ENCODE results near the gene DCUN1D3.
A peak's percentile ranks its signal among the peaks of the same experiment; 100 is the strongest.
"Not testable (repeated sequence)": the region's sequence is repeated elsewhere in the genome, so short reads cannot be mapped to it uniquely, and the experiment has no call there.

Gene DCUN1D3

DNA sequence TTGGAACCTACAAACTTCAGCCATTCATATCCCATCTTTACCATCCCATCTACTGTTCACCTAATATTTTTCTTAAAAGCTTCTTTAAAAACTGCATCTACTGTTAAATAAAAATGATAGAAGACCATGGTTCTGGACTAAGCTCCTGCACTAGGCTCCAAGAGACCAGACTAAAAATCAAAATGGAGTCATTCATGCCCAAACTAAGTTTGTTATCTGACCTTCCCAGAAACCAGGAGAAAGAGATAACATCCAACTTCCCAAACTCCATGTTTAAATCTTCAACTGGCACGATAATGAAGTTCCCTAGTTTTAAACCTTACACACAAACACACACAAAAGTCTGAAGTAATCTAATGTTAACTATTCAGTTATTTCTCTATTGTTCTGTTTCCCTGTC, 13.8 kb downstream of the DCUN1D3 start:
- no peak for DNase-seq

DNA sequence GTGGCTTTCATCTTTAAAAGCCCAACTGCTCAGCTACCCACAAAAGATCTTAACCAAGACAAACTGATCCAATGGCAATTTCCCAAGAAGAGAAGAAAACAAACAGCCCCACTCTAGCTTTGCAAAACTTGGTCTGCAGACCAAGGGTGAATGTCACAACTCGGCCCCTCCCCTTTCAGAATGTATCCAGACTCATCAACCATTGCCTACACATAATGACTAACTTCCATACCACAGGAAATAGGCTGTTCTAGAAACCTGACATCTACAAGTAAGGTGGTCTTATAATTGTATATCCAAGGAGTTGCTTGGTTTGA, 16.0 kb downstream of the DCUN1D3 start:
- DNase-seq, result no peak

DNA sequence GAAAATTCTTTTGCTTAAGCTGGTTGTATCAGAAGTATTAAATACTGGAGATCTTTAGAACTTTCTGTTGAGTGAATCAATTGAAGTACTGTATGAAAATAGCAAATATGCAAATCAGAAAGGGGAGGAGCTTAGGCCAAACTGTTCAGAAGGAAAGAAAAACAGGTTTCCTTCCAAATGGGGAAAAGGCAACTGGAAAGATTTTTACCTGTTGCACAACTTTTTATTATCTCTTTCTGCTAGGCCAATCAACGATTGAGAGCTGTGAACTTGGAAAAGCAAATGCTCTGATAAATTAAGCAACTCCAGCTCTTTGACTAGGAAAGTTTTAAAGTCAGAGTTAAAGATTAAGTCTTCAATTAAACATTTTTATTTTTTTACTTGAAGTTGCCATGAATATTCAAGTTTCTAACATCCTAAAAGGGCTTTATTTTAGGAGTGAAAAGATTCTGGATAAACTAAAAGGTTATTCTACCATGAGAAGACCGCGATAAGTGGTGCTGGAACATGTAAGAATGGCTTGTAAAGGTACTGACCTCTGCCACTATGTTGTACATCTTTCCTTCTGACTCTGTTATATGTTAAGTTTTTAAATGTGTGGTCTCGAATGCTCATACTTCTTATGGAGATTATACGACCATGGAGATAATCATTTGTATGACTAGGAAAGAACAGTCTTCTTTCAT, 16.5 kb downstream of the DCUN1D3 start:
- no peak for DNase-seq

DNA sequence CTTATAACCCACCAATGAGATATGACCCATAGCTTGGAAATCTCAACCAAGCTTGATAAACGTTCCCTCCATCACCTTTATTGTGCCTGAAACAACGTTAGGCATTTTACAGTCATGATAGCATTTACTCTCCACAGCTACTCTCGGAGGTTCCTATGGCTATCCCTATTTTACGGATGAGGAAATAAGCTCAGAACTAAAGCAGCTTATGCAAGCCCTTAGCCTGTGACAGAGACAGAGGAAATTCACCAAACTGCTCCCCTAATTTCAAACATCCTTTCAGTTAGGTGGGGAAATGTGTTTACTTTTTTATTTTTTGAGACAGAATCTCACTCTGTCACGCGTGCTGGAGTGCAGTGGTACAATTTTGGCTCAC, 18.7 kb downstream of the DCUN1D3 start:
- DNase-seq, result peak; percentile 59

DNA sequence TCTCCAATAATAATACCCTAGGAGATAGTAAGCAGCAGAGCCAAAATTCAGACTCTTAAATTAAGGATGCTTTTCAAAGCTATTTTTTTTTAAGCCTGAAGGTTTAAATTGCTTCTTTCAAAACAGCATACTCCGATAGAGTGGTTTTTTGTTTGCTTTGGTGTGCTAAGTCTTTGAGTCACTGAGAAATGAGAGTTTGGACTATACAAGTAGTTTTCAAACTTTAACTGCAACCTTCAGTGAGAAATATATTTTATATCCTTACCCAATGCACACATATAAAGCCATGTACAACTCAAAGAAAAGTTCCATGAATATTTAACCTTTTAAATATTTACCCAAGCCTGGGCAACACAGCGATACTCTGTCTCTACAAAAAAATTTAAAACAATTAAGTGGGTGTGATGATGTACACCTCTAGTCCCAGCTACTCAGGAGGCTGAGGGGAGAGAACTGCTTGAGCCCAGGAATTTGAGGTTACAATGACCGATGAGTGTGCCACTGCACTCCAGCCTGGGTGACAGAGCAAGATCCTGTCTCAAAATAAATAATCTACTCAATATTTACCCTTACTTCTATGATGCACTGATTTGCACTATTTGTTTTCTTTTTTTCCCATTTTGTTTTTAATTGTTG, 19.2 kb downstream of the DCUN1D3 start:
- no peak for DNase-seq

DNA sequence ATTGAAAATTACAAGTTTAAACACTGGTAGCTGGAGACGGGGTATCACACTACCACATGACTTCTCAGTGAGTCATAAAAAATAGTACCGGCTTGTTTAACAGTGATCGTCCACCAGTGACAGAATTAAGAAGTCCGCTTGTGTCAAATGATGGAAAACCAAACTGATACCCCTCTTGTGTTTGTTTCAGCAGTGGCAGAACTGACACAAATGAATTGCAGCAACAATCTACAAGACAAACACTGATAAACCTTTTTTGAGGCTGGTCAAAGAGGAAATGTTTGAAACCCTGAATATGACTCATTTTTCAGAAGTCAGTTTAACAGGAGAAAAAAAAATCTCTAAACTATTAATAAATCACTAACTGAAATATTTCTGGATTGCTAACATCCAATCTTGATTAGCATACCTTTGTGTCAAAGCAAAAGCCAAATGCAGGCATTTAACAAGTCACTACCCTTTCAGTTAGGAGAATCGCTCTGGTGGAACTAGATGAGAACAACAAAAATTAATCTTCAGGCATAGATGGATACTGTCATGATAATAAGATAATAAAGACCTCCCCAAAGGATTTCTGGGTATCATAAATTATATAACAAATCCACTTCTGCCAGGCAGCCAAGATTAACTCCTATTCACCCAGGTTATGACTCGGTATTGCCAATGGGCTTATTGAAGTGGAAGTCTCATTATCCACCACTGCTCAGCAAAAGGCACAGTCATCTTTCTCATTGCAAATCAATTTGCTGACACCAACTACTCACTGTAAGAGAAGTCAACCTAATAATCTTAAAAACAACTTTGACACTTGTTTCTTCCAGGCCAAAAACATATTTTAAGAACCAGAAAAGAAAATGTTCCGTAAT, 20.8 kb downstream of the DCUN1D3 start:
- peak; percentile 36 for DNase-seq

DNA sequence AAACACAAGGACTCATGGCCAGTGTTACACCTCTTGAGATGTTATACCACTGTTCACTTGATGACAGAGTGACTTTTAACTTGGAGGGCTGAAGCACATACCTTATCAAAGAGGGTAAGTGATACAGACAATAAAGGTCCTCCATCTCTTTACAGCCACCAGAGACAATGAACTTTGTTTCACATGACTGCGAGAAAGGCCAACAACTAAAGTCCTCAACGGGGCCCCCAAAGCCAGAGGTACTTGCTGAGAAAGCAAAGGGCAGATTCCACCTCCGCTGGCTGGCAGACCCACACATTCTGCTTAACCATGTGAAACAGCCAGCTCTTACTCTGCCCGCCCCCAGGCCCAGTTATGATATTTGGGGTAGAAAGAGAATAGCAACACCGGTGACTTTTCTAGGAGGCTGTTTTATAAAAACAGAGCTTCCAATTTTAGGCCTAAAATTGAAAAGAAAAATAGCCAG, 21.4 kb downstream of the DCUN1D3 start:
- no peak for DNase-seq

DNA sequence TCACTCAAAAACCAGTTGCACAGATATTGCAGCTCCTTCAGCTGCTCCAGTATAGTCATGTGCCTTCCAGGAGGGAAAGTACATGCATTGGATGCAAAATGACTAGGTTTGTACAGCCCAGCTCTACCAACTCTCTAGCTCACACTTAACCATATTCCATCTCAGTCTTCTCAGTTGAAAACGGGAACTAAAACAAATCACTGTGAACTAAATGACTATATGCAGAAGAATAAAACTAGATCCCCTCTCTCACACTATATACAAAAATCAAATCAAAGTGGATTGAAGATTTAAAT, 24.9 kb downstream of the DCUN1D3 start:
- DNase-seq, result no peak

DNA sequence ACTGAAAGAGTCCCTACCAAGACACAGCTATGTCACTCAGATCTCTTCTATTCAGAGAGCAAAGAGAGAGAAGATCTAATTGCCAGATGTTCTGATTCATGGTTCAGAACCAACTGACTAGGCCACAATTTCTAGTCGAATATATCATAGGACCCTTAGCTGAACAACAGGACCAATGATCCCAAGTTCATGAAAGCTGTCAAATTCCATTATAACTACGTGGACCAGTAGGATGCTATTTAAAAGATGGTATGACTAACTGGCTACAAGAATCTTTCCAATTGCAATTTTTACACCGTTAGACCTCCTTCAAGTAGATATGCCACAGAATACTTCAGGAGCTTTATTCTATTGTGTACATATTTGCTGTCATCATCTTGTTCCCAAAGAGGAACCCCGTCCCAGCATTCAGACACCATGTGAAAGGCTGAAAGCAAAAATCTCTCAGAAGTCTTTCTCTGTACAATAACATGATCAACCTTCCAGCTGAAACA, 26.0 kb downstream of the DCUN1D3 start:
- no peak for DNase-seq

DNA sequence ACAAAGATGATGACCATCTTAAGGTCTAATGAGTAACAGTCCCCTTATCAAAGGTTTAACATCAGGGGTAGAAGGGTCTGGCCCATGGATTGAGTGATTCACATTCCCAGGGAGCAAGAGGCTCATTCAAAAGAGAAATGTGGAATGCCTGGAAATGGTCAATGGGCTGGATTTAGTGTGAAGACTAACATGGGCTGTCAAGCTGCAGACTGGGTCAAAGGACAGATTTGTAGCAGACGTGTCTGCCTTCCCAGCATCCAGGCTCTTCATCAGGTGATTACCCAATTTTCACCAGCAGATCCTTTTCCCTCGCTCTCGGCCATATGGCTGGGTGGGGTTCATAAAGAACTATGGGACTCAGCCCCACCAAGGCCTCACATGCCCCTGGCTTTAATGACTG, 26.8 kb downstream of the DCUN1D3 start:
- peak; percentile 80 for DNase-seq

DNA sequence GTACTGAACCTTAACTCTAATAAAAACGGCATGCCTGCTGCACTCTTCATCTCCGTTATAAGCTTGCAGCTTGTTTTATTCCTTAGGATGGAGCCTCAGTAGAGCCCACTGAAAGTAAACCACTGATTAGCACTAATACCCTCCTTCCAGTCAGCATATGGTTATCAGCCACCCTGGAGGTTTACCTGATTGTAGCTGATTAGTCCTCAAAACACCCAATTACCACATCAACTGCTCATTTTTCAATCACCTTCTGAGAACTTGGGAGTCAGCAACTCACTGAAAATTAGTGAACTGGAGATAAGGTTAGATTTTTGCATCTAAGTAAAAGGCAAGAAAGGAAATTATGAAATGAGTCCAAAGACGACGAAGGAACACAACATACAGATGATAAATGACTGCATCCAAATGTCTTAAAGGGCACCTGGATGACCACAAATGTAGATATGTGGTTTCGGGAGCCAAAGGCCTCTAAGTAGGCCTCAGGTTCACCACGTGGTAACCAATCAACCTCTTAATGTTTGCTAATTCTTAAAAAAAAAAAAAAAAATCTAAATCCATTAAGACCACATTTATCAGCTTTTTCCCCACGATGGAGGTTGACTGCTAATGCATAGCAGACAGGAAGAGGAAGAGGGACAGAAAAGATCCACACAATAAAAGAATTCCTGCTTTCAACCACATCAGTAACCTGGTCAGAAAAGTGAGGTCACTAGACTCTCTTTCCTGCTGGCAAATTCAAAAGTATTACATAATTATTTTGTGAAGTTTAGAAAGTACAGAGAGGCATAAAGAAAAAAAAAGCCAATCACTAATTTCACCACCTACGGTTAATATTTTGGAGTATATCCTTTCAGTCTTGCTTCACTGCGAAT, 28.0 kb downstream of the DCUN1D3 start:
- peak; percentile 76 for DNase-seq

DNA sequence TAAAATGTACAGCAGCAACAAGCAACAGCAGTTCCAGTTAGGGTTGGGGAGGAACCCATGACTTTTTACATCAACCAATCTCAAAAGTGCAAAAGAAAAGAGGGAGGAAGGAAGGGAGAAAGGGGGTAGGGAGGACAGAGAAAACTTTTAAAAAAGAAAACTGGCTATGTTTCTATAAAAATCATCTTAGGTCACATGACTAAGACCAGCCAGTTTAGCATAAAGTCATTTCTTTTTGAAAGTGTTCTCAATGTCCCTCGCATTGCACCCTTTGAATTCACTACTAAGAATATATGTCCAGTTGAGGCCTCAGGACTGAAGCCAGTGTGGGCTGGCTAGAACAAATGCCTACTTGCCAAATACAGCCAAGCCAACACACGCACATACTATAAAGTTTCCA, 28.9 kb downstream of the DCUN1D3 start:
- no peak for DNase-seq

DNA sequence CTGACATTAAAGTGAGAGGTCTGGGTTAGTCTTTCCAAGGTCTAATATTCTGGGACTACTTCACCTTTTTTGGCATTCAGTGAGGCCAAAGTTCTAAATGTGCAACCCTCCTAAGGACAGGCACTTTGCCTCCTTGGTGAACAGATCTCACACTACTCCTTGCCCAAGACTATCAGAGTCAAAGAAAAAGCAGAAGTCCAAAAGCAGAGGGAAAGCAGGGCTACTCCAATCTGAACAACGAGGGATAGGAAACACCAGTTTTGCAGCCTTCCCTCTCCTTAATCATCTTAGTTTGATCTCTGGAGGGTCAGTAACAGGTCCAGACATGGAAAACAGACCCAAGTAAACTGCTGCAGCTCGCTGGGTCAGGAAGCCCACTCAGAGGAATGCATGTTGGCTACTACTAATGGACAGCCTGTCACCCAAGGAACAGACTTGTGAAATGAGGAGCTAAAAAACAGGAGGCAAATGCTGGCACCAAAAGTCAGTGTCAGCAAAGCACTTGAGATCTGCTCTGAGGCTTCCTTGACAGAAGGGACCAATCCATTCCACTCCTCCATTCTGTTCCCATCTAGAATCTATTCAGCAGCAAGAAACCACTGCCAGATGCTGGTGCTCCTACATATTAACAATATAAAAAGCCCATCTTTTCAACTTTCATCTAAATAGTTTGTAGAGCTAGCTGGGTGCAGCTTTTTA, 29.9 kb downstream of the DCUN1D3 start:
- DNase-seq, result peak; percentile 33

DNA sequence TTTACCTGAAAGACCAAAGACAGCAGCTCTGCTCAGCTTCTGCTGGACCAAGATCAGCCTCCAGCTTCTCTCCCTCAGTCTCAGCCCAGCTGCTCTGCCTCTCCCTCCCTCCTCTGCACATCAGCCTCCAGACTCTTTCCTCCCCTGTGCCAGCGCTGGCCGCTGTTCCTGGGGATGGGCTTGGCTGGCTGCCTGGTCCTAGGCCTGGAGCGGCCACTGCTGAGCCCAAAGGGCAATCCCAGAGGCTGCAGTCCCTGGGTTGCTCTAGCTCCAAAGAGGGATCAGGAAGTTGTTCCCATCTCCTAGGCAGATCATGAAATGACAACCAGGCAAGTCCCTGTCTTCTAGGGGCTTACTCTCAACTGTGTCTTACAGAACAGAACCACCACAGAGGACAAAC, 31.3 kb downstream of the DCUN1D3 start:
- DNase-seq, result peak; percentile 64

DNA sequence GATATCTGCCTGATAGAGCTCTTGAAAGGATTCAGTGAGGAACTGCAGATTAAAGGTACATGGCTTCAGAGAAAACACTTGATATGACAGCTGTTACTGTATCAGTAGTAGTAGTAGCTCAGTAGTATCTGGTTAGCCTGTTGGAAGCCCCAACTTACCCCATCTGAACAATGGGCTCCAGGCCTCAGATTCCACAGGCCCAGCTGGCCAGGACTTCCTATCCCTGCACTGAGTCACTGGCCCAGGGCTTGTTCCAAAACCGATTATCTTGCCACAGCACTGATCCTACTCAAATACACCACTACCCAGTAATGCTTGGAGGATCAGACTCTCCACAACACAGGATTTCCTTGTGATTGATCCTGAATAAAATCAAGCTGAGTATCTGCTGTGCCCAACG, 32.6 kb downstream of the DCUN1D3 start:
- DNase-seq, result peak; percentile 90

DNA sequence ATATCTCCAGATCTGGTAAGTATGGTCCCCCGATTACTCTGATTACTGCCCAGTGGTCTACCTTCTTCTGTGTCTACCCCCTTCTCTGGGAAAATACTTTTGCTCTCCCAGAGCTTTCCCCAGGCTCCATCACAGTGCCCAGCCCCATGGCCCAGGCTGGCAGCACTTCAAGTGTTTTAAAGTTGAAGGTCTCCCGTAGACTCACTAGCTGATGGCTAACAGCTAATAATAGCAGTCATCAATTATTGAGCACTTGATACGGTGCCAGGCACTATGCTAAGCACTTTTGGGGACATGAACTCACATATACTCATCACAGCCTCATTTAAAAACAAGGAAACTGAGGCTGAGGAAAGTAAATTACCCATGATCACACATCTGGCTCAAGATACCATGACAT, 33.4 kb downstream of the DCUN1D3 start:
- DNase-seq, result peak; percentile 76

DNA sequence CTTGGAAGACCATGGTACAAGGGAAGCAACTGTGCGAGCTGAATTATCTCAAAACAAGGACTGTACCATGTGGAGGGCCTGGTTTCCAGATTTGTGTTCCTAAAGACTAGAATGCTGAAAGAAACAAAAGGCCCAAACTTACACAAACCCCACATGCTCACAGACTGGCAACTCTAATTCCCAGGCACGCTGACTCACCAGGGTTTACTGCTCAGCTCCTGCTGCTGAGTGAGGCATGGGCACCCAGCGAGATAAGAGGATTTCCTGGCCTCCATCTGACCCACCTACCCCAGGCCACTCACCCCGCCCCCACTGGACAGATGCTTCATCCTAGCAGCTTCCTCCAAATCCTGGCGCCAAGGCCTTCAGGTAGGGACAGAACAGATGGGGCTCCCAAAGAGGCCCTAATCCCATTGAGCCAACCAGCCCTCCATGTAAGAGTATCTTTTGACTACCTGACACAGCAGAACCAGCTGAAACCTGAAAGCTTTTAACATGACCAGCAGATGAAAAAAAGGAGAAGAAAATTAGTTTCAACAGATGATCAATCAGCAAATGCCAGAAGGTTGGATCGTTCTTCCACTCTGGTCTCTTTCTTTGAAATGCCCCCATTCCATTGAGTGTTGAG, 33.9 kb downstream of the DCUN1D3 start:
- peak; percentile 100 for DNase-seq

DNA sequence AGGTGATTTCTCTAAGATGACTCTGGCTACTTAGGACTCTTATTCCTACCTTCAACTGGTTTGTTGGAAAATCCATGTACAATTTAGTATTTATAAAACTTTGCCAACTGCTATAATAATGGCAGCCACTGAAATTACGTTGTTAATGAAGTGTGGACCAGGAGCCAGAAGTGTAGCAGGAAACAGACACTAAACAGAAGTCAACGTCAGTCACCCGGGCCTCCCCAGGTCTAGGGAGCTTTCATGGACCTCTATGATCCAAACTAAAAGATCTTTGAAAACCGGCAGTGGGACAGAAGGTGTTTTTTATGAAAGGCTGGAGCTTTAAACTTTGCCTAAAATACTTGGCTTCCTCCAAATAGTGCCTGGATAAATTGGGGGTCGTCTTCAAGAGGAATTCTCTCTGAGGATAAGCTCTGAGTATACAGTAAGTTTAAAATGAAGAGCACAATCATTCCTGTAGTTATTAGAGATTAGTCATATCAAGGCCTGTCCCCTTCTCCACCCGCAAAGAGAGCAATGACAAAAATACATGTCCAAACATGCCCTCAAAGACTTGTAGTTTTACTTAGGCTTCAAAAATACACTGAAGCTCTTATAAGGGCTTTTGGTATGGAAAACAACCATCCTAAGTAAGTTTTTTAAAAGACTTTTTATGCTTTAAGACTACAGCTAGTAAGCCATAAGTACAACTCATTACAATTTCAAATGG, 34.6 kb downstream of the DCUN1D3 start:
- DNase-seq, result peak; percentile 65

DNA sequence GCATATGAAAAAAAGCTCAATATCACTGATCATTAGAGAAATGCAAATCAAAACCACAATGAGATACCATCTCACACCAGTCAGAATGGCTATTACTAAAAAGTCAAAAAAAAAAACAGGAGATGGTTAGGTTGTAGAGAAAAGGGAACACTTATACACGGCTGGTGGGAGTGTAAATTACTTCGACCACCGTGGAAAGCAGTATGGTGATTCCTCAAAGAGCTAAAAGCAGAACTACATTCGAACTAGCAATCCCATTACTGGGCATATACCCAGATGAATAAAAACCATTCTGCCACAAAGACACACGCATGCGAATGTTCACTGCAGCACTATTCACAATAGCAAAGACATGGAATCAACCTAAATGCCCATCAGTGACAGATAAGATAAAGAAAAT, 35.8 kb downstream of the DCUN1D3 start:
- not testable (repeated sequence) for DNase-seq

DNA sequence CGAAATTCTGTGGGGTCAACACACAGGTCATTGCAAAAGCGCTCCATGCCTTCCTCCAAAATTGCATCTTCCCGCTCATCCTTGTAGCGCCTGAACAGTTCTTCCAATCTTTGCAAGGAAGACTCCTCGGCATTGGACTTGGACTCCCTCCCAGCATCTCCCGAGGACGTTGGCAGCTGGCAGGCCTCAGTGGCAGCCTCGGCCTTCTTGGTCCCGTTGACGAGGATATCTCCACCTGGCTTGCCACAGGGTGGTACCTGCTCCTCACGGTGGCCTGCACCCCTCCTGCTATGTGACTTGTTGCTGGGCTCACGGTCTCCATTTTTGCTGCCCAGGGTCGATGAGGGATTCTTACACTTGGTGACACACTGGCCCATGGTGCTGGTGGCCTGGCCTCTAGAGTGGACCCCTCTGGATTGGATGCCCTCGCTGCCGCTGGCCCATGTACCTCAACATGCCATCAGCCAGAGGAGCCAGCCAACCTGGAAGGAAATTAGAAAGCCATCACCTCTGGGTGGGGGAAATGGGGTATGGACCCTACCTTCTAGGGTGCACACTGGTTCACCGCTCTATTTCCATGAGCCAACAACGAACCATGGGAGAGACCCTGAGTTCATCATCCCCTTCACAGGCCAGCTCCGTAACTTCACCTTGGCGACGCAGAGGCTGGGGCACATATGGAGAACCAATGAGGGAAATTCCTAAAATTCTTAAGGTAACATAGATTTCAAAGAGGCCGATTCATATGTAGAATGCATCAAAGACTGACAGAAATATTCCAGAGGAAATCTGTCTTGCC, 37.8 kb downstream of the DCUN1D3 start:
- no peak for DNase-seq
